ENCODE measurements around the gene KLLN. TPM values are rescaled to one million over a fixed set of nuclear protein-coding genes. Genes with fewer than 3 reads are reported as not detected.
"Not testable (repeated sequence)": the region's sequence is repeated elsewhere in the genome, so short reads cannot be mapped to it uniquely, and the experiment has no call there.

The KLLN gene
- total RNA-seq, 4 donors from 2014 or later: 0.24 to 0.85 (median 0.34) TPM; not detected in 1

DNA sequence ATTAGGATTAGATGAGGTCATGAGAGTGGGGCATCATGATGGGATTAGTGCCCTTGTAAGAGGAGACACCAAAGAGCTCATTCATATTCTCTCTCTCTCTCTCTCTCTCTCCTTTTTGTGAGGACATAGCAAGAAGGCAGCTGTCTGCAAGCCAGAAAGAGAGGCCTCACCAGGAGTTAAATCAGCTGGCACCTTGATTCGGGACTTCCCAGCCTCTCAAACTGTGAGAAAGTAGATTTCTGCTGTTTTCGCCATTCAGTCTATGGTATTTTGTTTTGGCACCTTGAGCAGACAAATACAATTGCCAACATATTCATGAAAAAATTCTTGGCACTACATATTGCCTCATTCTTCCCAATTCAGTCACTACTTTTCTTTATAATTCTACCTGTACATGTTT lies 24.7 kb downstream of the KLLN start:
- Histone ChIP-seq H3K9me3 (no peaks in the 10 kb centered on the region), H3K36me3 (no peaks in the 10 kb centered on the region), H3K27ac (no peak overlapping the region), H3K4me3 (no peak overlapping the region), H3K4me1 (peaks cover 6% of the 10 kb centered on the region), H3K27me3 (no peaks in the 10 kb centered on the region)
- TF ChIP-seq POLR2AphosphoS5 (IDR thresholded peaks at IDR 0.05) (no peak), EP300 (IDR thresholded peaks at IDR 0.05) (no peak), POLR2A (IDR thresholded peaks at IDR 0.05) (no peak)
- TF ChIP-seq, protein P1, sequence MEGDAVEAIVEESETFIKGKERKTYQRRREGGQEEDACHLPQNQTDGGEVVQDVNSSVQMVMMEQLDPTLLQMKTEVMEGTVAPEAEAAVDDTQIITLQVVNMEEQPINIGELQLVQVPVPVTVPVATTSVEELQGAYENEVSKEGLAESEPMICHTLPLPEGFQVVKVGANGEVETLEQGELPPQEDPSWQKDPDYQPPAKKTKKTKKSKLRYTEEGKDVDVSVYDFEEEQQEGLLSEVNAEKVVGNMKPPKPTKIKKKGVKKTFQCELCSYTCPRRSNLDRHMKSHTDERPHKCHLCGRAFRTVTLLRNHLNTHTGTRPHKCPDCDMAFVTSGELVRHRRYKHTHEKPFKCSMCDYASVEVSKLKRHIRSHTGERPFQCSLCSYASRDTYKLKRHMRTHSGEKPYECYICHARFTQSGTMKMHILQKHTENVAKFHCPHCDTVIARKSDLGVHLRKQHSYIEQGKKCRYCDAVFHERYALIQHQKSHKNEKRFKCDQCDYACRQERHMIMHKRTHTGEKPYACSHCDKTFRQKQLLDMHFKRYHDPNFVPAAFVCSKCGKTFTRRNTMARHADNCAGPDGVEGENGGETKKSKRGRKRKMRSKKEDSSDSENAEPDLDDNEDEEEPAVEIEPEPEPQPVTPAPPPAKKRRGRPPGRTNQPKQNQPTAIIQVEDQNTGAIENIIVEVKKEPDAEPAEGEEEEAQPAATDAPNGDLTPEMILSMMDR (IDR thresholded peaks at IDR 0.05): no peak
- no peak for DNase-seq (ENCODE audit: low spot score in 2 of 2)
- WGBS: 51% methylated on average over 2 of the region's 2 CpGs

DNA sequence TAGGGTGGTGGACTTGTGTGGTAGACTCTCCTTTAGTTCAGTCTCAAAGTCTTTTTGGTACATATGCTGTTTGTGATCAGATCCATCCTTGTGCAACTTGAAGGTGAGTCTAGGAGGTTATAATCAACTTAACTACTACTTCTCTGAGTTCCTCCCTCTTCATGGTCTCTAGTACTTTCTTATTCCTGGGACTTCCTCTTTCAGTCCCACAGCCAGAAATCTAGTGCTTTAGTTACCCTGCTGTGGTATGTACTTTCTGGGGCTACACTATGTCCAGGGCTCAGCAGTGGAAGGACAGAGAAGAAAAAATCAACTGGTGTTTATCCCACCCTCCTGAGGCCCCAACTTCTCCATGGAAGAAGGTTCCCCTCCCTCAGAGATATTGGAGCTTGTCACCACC lies 25.9 kb downstream of the KLLN start:
- TF ChIP-seq POLR2AphosphoS5 (IDR thresholded peaks at IDR 0.05) (no peak), EP300 (IDR thresholded peaks at IDR 0.05) (no peak), POLR2A (IDR thresholded peaks at IDR 0.05) (no peak)
- TF ChIP-seq, protein P1 (IDR thresholded peaks at IDR 0.05): no peak
- H3K4me3 ChIP-seq: no peak overlapping the region
- H3K36me3 ChIP-seq: no peaks in the 10 kb centered on the region
- no peaks in the 10 kb centered on the region for H3K9me3 ChIP-seq
- H3K27ac ChIP-seq: no peak overlapping the region
- DNase-seq (ENCODE audit: low spot score in 2 of 2): no peak
- no peaks in the 10 kb centered on the region for H3K27me3 ChIP-seq
- no peaks in the 10 kb centered on the region for H3K4me1 ChIP-seq

DNA sequence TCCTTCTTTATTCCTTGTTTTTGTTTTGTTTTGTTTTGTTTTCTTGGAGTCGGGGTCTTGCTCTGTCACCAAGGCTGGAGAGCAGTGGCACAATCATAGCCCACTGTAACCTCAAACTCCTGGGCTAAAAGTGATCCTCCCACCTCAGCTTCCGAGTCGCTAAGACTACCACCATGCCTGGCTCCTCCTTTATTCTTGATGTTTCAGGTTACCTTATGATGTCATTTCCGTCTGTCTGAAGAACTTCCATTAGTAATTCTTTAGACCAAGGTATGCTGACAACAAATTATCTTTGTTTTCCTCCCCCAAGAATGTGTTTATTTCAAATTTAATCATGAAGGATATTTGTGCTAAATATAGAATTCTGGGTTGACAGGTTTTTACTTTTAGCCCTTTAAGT lies 27.2 kb downstream of the KLLN start:
- Histone ChIP-seq H3K27me3 (no peaks in the 10 kb centered on the region), H3K4me3 (no peak overlapping the region), H3K9me3 (no peaks in the 10 kb centered on the region), H3K4me1 (no peaks in the 10 kb centered on the region), H3K27ac (no peak overlapping the region), H3K36me3 (no peaks in the 10 kb centered on the region)
- DNase-seq (ENCODE audit: low spot score in 2 of 2): no peak
- 88% methylated on average over 4 of the region's 4 CpGs for WGBS
- TF ChIP-seq POLR2A (IDR thresholded peaks at IDR 0.05) (no peak), POLR2AphosphoS5 (IDR thresholded peaks at IDR 0.05) (no peak), EP300 (IDR thresholded peaks at IDR 0.05) (no peak)
- TF ChIP-seq, protein P1 (IDR thresholded peaks at IDR 0.05): no peak

DNA sequence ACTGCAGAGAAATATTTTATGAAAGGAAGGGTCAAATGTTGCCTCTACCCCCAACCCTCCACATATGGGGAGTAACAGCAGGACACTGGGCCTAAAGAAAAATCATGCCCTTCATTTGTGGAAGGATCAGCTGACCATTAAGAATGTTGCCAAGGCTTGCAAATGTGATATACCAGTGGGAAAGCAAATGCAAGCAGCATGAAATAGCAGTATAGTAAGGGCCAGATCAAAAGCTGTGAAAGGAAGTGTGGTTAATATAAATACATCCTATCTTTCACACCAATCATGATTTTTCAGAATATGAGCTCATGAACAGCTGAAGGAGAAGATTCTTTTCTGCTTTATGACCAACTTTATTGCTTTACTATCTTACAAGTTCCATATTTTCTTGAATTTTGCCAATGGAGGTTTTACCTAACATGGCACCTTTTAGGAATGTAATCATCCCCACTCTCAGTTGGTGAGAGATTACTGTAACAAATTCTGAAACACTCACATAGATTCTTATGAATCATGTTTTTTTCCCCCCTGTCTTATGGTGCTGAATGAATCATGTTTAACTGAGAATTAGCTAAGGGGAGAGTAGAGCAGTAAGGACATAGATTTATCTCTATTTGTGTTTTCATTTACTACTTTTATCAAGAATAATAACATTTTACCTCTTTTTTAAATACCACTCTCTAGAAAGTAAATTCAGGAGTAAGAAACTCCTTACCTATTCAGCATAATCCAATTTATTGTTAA lies 33.2 kb downstream of the KLLN start:
- Histone ChIP-seq H3K4me3 (no peak overlapping the region), H3K9me3 (no peaks in the 10 kb centered on the region), H3K4me1 (no peaks in the 10 kb centered on the region), H3K27ac (no peak overlapping the region), H3K36me3 (no peaks in the 10 kb centered on the region), H3K27me3 (no peaks in the 10 kb centered on the region)
- TF ChIP-seq EP300 (IDR thresholded peaks at IDR 0.05) (no peak), POLR2AphosphoS5 (IDR thresholded peaks at IDR 0.05) (no peak), POLR2A (IDR thresholded peaks at IDR 0.05) (no peak)
- TF ChIP-seq, protein P1 (IDR thresholded peaks at IDR 0.05): no peak
- DNase-seq (ENCODE audit: low spot score in 2 of 2): no peak

DNA sequence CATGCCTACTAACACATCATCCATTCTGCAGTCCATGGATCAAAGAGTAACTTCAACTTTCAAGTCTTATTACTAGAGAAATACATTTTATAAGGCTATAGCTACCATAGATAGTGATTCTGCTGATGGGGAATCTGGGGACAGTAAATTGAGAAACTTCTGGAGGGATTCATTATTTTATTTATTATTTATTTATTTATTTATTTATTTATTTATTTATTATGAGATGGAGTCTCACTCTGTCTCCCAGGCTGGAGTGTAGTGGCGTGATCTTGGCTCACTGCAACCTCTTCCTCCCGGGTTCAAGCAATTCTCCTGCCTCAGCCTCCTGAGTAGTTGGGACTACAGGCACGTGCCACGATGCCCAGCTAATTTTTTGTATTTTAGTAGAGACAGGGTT lies 34.3 kb downstream of the KLLN start:
- not testable (repeated sequence) for DNase-seq (ENCODE audit: low spot score in 2 of 2); H3K9me3 ChIP-seq; H3K36me3 ChIP-seq; H3K4me1 ChIP-seq; H3K27ac ChIP-seq; H3K27me3 ChIP-seq; H3K4me3 ChIP-seq
- 97% methylated on average over 4 of the region's 4 CpGs for WGBS

DNA sequence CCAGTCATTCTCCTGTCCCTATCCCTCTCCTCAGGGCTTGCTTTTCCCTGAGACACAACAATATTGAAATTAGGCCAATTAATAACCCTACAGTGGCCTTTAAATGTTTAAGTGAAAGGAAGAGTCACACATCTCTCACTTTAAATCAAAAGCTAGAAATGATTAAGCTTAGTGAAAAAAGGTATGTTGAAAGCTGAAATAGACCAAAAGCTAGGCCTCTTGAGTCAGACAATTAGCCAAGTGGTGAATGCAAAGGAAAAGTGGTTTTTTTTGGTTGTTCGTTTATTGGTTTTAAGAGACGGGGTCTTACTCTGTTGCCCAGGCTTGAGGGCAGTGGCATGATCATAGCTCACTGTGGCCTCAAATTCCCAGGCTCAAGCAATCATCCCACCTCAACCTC lies 35.7 kb downstream of the KLLN start:
- H3K4me1 ChIP-seq: no peaks in the 10 kb centered on the region
- H3K27me3 ChIP-seq: no peaks in the 10 kb centered on the region
- no peak overlapping the region for H3K27ac ChIP-seq
- H3K4me3 ChIP-seq: no peak overlapping the region
- H3K36me3 ChIP-seq: no peaks in the 10 kb centered on the region
- 90% methylated on average over 2 of the region's 2 CpGs for WGBS
- H3K9me3 ChIP-seq: no peaks in the 10 kb centered on the region
- no peak for TF ChIP-seq EP300 (IDR thresholded peaks at IDR 0.05)
- no peak for TF ChIP-seq POLR2AphosphoS5 (IDR thresholded peaks at IDR 0.05)
- no peak for TF ChIP-seq POLR2A (IDR thresholded peaks at IDR 0.05)
- TF ChIP-seq, protein P1 (IDR thresholded peaks at IDR 0.05): no peak
- no peak for DNase-seq (ENCODE audit: low spot score in 2 of 2)

Data from suprapubic skin (tissue), 4 donors.